Heart left ventricle (tissue), 16 donors: Measurements from ENCODE around the gene SLC41A1. TPM values are rescaled to one million over a fixed set of nuclear protein-coding genes. Genes with fewer than 3 reads are reported as not detected.

Source experiments
- ATAC-seq, 4 donors: fragments of 200-7000 bp; cut with Tn5 transposase; one replicate each; pipeline ENCODE4 v1.9.1; 2020 to 2022; ENCODE audit warnings: moderate library complexity in 4 of 4, mild to moderate bottlenecking in 3 of 4, moderate number of reproducible peaks in 1 of 4
- DNase-seq, 5 donors: peaks; one replicate each; pipeline ENCODE4 v3.0.0-alpha.2; 2020
- H3K27ac ChIP-seq, 12 donors: fragments of 200-600 bp; sonication (generic) in 4 of 12; one replicate each; pipeline versions ENCODE4 v1.5.0 to v1.8.0; 2016 to 2022; ENCODE audit warnings: mild to moderate bottlenecking in 2 of 12
- H3K27me3 ChIP-seq, 9 donors: fragments of 200-600 bp; sonication (generic) in 2 of 9; one replicate each; pipeline versions ENCODE4 v1.5.1 to v1.8.0; 2016 to 2022; ENCODE audit warnings: mild to moderate bottlenecking in 3 of 9
- H3K36me3 ChIP-seq, 9 donors: fragments of 200-600 bp; sonication (generic) in 2 of 9; one replicate each; pipeline versions ENCODE4 v1.5.0 to v1.8.0; 2018 to 2022; ENCODE audit warnings: mild to moderate bottlenecking in 2 of 9
- H3K4me1 ChIP-seq, 12 donors: fragments of 200-600 bp; sonication (generic) in 4 of 12; one replicate each; pipeline versions ENCODE4 v1.5.0 to v1.8.0; 2016 to 2022; ENCODE audit warnings: mild to moderate bottlenecking in 3 of 12
- H3K4me3 ChIP-seq, 12 donors: fragments of 200-600 bp; sonication (generic) in 4 of 12; one replicate each; pipeline versions ENCODE4 v1.5.0 to v1.8.0; 2017 to 2022; ENCODE audit warnings: mild to moderate bottlenecking in 9 of 12, moderate library complexity in 4 of 12
- H3K9me3 ChIP-seq, 12 donors: fragments of 200-600 bp; sonication (generic) in 4 of 12; one replicate each; pipeline versions ENCODE4 v1.5.0 to v1.8.0; 2016 to 2022; ENCODE audit warnings: mild to moderate bottlenecking in 1 of 12
- POLR2A ChIP-seq, 2 donors: fragments of 450-650 bp; IDR thresholded peaks; one replicate each; pipeline ENCODE4 v1.6.1; 2017; ENCODE audit warnings: antibody characterized with exemption in 2 of 2, mild to moderate bottlenecking in 2 of 2, moderate library complexity in 2 of 2
- WGBS, 4 donors: extraction: QIAGEN DNeasy Blood & Tissue Kit in 2 of 4; methylation state at CpG; one replicate each; pipeline versions ENCODE4 v1.1.5 to v1.1.7; 2013 to 2018; 5-methylcytosine and 5-hydroxymethylcytosine counted together
- intact Hi-C, 10 donors: fragments of 100-400 bp; cut with DNase I; formaldehyde crosslinking; loops; one replicate each; pipeline versions ENCODE4 v1.11.1 to v1.14.2; 2022
- polyA plus RNA-seq, 2 donors: library from polyadenylated mRNA; stranded (reverse); fragments of 200-250 nt; gene quantifications; one replicate each; pipeline ENCODE4 v1.2.3, GENCODE V29; 2013
- total RNA-seq, 9 donors: library from RNA; depleted of rRNA in 2 of 9; stranded (reverse); fragments of >200 nt in 2 of 9; fragmentation: NEBNext Ultra II Directional in 3 of 9; extraction: Animal tissue kit (Norgen Biotek cat#: 25700) in 3 of 9; gene quantifications; one replicate each; pipeline versions ENCODE4 v1.1.0 to v1.2.4, GENCODE V29; 2016 to 2023
- TF ChIP-seq, protein P1 (sequence below), 12 donors: fragments of 200-600 bp; sonication (generic) in 4 of 12; IDR thresholded peaks; one replicate each; pipeline versions ENCODE4 v1.5.0 to v1.8.0; 2018 to 2022; ENCODE audit warnings: antibody characterized with exemption in 12 of 12, mild to moderate bottlenecking in 5 of 12
- donor health status: ischemic (EF 13 %, LVEDD 7.1; RV severe dilation, severe dysfunction).
- donor health status: healthy with polysubstance abuse.
- donor health status: DM: no; HTN: yes; CAD: no.
- donor health status: DM: no; HTN: no; CAD: no.
- donor health status: ischemic (EF 25% LVEDD 6.9; RV normal size, moderate dysfunction).
- donor health status: ischemic (EF 25% LVEDD 5.7; RV mildly dilated, moderate dysfunction).
- donor health status: healthy.
- donor health status: DM: yes; HTN: yes; CAD: no.
- donor health status: ischemic (EF 35%, LVEDD 5.7; RV mildly dilated, moderate dysfunction).
- donor health status: nonischemic (EF 11% LVEDD 7.7; RV severe dilation, severe dysfunction).
- donor health status: DM: yes; HTN: yes; CAD: no.
- donor health status: PGD.
- donor health status: ischemic (EF 29% LVEDD 5.4; RV normal size, mild dysfunction).
- donor health status: nonischemic (EF 23%, LVEDD 6.1; RV moderate dilation, normal function).

SLC41A1 gene
- total and polyA plus RNA-seq, 11 donors, result 146 to 442 (median 298) TPM

- Histone ChIP-seq H3K27ac (peak overlapping the region in 10 of 12 donors; percentile 33 to 97 (median 92)), H3K9me3 (no peaks in the 10 kb centered on the region), H3K36me3 (peaks cover 0 to 37% (median 12%) of the 10 kb centered on the region in 9 donors), H3K27me3 (no peaks in the 10 kb centered on the region), H3K4me3 (peak overlapping the region in 11 of 12 donors; percentile 63 to 95 (median 79)), H3K4me1 (peaks cover 0 to 81% (median 51%) of the 10 kb centered on the region in 12 donors)
- WGBS, 4 donors, result 44 to 81% (median 55%) methylated on average over 12 to 14 of the region's 14 CpGs
- peak in 4 of 5 donors; percentile 54 to 88 (median 64) for DNase-seq
- intact Hi-C loops, result loop anchor here in 8 of 10 donors (2.0 to 5.0 kb wide), 8 partner anchors 42 to 167 kb away; partner anchors contain the start of genes NUCKS1 (in 2 of the 8) and PM20D1 (in 1 of the 8)
- peak in 3 of 4 donors; percentile 1 to 53 (median 46) for ATAC-seq
- TF ChIP-seq, protein P1, sequence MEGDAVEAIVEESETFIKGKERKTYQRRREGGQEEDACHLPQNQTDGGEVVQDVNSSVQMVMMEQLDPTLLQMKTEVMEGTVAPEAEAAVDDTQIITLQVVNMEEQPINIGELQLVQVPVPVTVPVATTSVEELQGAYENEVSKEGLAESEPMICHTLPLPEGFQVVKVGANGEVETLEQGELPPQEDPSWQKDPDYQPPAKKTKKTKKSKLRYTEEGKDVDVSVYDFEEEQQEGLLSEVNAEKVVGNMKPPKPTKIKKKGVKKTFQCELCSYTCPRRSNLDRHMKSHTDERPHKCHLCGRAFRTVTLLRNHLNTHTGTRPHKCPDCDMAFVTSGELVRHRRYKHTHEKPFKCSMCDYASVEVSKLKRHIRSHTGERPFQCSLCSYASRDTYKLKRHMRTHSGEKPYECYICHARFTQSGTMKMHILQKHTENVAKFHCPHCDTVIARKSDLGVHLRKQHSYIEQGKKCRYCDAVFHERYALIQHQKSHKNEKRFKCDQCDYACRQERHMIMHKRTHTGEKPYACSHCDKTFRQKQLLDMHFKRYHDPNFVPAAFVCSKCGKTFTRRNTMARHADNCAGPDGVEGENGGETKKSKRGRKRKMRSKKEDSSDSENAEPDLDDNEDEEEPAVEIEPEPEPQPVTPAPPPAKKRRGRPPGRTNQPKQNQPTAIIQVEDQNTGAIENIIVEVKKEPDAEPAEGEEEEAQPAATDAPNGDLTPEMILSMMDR (IDR thresholded peaks at IDR 0.05), result no peak
- TF ChIP-seq POLR2A (IDR thresholded peaks at IDR 0.05), result no peak
Observed at GRCh38 chr1:205809942-205810345, 3.1 kb downstream of the SLC41A1 start.

DNA sequence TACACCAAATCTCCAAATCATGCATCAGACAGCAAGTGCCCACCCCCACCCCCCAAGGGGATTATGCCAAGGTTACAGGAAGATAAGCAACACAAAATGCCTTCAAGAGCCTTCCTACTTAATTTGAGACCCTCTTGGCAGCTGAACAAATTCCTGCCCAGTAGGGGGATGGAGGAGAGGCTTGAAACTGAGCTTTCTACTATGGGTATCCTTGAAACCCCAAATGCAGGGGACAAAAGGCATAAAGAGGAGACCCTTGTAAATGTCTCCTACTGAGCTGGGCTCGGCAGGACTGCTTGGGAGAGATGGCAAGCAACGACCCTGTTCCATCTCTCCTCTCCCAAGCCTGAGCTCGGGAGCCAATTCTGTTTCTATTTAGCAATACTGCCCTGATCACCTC is 3.5 kb downstream of the SLC41A1 start:
- WGBS, 4 donors, result 23 to 50% (median 42%) methylated on average over 3 of the region's 3 CpGs
- no peaks in the 10 kb centered on the region for H3K27me3 ChIP-seq
- H3K4me3 ChIP-seq, result peak overlapping the region; percentile 5 to 95 (median 78)
- intact Hi-C loops, result loop anchor here in 2 of 10 donors (5.0 kb wide), 2 partner anchors 57 to 168 kb away; partner anchors contain the start of gene NUCKS1 (in 1 of the 2)
- ATAC-seq (no peak), DNase-seq (no peak)
- peaks cover 0 to 82% (median 54%) of the 10 kb centered on the region in 12 donors for H3K4me1 ChIP-seq
- H3K36me3 ChIP-seq, result peaks cover 0 to 37% (median 12%) of the 10 kb centered on the region in 9 donors
- H3K27ac ChIP-seq, result peak overlapping the region in 8 of 12 donors; percentile 18 to 97 (median 92)
- no peaks in the 10 kb centered on the region for H3K9me3 ChIP-seq
- no peak for TF ChIP-seq POLR2A (IDR thresholded peaks at IDR 0.05)
- TF ChIP-seq, protein P1 (IDR thresholded peaks at IDR 0.05), result no peak

DNA sequence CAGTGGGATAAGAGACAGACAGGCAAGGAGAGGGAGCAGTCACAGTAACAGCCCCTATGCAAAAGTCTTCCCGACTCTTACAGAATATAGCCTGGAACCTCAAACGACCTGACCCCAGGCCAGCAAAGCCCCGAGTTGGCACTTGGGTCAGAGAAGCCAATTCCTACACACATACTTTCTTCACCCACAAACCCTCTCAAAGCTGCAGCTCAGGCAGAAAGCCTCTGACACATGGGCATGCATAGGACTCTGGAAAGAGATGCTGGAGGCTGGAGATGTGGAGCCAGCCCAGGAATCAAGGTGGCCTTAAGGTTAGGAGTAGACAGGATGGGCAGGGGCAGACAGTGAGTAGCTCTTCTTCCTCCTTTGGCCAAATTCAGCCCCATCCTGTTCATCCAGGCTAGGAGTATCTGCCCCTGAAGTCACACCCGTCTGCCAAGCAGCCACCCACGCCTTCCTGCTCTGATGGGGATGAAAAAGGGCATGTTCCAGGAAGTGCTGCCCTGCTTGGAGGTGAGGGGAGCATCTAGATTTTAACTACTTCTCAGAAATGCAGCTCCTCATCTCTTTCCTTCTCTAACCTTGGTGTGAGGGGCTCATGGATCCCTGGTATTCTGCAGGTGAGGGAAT is 7.8 kb downstream of the SLC41A1 start:
- TF ChIP-seq POLR2A (IDR thresholded peaks at IDR 0.05), result no peak
- TF ChIP-seq, protein P1 (IDR thresholded peaks at IDR 0.05), result no peak
- Histone ChIP-seq H3K27me3 (no peaks in the 10 kb centered on the region), H3K27ac (peak overlapping the region in 2 of 12 donors; percentile 29 to 44), H3K9me3 (no peaks in the 10 kb centered on the region), H3K4me1 (peaks cover 0 to 92% (median 53%) of the 10 kb centered on the region in 12 donors), H3K36me3 (peaks cover 0 to 47% (median 15%) of the 10 kb centered on the region in 9 donors), H3K4me3 (peak overlapping the region in 8 of 12 donors; percentile 3 to 94 (median 19))
- intact Hi-C loops, result loop anchor here in 2 of 10 donors (5.0 kb wide), 2 partner anchors 53 to 172 kb away; partner anchors contain the start of gene NUCKS1 (in 1 of the 2)
- DNase-seq, result no peak
- 39 to 49% (median 43%) methylated on average over 5 of the region's 5 CpGs for WGBS, 4 donors
- no peak for ATAC-seq

GRCh38 chr1:205804605-205805004 is 8.4 kb downstream of the SLC41A1 start:
- intact Hi-C loops, result loop anchor here in 2 of 10 donors (5.0 kb wide), 2 partner anchors 52 to 173 kb away; partner anchors contain the start of gene NUCKS1 (in 1 of the 2)
- 67 to 84% (median 73%) methylated on average over 2 of the region's 2 CpGs for WGBS, 4 donors
- Histone ChIP-seq H3K4me3 (peak overlapping the region in 6 of 12 donors; percentile 10 to 94 (median 29)), H3K27ac (peak overlapping the region in 4 of 12 donors; percentile 8 to 44 (median 22)), H3K9me3 (no peaks in the 10 kb centered on the region), H3K27me3 (no peaks in the 10 kb centered on the region), H3K36me3 (peaks cover 0 to 44% (median 21%) of the 10 kb centered on the region in 9 donors), H3K4me1 (peaks cover 0 to 94% (median 55%) of the 10 kb centered on the region in 12 donors)
- no peak for ATAC-seq
- TF ChIP-seq POLR2A (IDR thresholded peaks at IDR 0.05), result no peak
- DNase-seq, result no peak
